ENCODE results near the gene HS6ST2.

HS6ST2 gene

GRCh38 chrX:132940727-132941327 lies 17.6 kb downstream of the HS6ST2 start:
- H3K27ac ChIP-seq = peak overlapping the region; percentile 34; the same call in 1 of the 2 replicates
- peak; percentile 24; the same call in 1 of the 2 replicates for TF ChIP-seq CTCF (conservative IDR thresholded peaks at IDR 0.05)

- no peak overlapping the region for H3K27ac ChIP-seq
- no peak for TF ChIP-seq CTCF (conservative IDR thresholded peaks at IDR 0.05)
Measured at GRCh38 chrX:132933170-132933569, 25.3 kb downstream of the HS6ST2 start.

GRCh38 chrX:132924426-132924825 lies 34.0 kb downstream of the HS6ST2 start:
- H3K27ac ChIP-seq = no peak overlapping the region
- TF ChIP-seq CTCF (conservative IDR thresholded peaks at IDR 0.05) = no peak

GRCh38 chrX:132918523-132918922 lies 39.9 kb downstream of the HS6ST2 start:
- H3K27ac ChIP-seq = no peak overlapping the region
- TF ChIP-seq CTCF (conservative IDR thresholded peaks at IDR 0.05) = no peak

- H3K27ac ChIP-seq = no peak overlapping the region
- no peak for TF ChIP-seq CTCF (conservative IDR thresholded peaks at IDR 0.05)
Measured at GRCh38 chrX:132916349-132916748, 42.1 kb downstream of the HS6ST2 start.

GRCh38 chrX:132909643-132910042 lies 48.8 kb downstream of the HS6ST2 start:
- no peak overlapping the region for H3K27ac ChIP-seq
- TF ChIP-seq CTCF (conservative IDR thresholded peaks at IDR 0.05) = no peak

- TF ChIP-seq CTCF (conservative IDR thresholded peaks at IDR 0.05) = no peak
- no peak overlapping the region for H3K27ac ChIP-seq
Measured at GRCh38 chrX:132908891-132909290, 49.5 kb downstream of the HS6ST2 start.
